Measurements from ENCODE around the gene ARF6.

ARF6 gene

GRCh38 chr14:49945448-49946319 is 52.8 kb downstream of the ARF6 start:
- no peak for DNase-seq

Data from NCI-H2029 (cell line).